GM18517 (cell line): ENCODE measurements around the gene SLC2A8.

Source experiments
- ATAC-seq: cut with Tn5 transposase; IDR thresholded peaks from one replicate; pipeline ENCODE4 v1.9.1; 2021; ENCODE audit warnings: mild to moderate bottlenecking, moderate library complexity; ENCODE audit not compliant: unreplicated experiment

Gene SLC2A8

DNA sequence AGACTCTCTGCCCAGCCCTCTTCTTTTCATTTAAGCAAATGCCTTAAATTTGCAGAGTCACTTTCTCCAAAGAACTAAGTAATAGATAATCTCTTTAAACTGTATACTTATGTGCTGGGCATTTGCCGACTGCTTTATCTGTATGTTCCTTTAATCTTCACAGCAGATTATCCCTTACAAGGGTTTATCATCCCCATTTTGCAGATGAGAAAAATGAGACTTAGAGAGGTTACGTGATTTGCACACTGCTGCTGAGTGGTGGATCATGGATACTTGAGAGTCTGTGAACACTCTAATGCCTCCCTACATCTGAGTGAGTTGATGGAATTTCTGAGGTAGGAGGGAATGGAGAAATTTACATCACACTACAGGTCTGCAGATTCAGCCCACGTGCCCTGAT, 31.4 kb downstream of the SLC2A8 start:
- no peak for ATAC-seq

- ATAC-seq, result no peak
Measured at GRCh38 chr9:127430415-127430814, 33.4 kb downstream of the SLC2A8 start.

GRCh38 chr9:127437497-127438264, 40.7 kb downstream of the SLC2A8 start:
- ATAC-seq, result no peak

DNA sequence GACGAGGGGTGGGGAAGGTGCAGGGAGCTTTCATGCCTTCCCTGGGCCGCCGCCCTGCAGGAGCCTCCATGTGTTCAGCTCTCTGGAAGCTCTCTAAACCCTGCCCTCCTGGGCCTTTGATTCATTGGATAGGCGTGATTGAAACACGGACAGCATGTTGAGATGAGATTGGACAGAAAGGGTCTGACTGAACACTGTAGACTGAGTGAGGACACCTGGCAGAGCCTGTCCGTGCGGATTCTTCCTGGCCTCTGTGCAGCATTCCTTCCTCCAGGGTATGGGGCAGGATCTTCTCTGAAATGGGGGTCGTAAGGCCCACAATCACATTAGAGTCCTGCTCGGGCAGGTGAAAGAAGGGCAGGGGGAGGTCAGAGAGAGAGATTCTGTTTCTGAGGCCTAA, 41.4 kb downstream of the SLC2A8 start:
- ATAC-seq, result no peak

GRCh38 chr9:127444283-127444920, 47.4 kb downstream of the SLC2A8 start:
- no peak for ATAC-seq

DNA sequence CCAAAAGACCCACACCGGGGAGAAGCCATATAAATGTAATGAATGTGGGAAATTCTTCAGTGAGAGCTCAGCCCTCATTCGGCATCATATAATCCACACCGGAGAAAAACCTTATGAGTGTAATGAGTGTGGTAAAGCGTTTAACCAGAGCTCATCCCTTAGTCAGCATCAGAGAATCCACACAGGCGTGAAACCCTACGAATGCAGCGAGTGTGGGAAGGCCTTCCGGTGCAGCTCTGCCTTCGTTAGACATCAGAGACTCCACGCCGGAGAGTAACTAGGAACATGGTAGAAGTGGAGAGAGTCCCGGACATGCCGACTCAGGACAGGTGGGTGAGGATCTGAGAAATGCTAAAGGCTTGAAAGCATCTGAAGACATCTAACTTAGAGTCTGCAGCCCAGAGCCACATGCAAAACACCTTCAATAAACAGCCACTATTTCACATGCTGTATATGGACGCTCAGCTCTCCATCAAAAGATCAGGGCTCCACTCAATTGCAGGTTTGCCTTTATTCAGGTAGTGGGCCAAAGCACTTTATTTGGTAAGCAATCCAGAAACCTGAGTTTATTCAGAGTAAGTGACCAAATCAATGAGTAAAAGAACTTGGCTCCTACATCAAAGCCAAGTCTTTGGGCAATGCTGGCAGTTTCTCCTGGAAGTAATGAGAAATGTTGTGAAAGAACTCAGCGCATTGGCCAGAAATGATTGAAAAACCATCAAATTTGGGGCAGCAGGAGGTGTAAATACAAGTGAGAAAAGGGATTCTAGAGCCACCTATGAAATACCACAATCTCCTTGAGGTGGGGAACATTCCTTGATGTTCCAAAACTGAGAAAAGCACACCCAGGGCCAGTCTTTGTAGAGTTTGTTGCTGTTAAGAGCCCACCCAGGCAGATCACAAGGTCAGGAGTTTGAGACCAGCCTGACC, 48.2 kb downstream of the SLC2A8 start:
- ATAC-seq, result no peak

GRCh38 chr9:127445851-127446712, 49.1 kb downstream of the SLC2A8 start:
- no peak for ATAC-seq

DNA sequence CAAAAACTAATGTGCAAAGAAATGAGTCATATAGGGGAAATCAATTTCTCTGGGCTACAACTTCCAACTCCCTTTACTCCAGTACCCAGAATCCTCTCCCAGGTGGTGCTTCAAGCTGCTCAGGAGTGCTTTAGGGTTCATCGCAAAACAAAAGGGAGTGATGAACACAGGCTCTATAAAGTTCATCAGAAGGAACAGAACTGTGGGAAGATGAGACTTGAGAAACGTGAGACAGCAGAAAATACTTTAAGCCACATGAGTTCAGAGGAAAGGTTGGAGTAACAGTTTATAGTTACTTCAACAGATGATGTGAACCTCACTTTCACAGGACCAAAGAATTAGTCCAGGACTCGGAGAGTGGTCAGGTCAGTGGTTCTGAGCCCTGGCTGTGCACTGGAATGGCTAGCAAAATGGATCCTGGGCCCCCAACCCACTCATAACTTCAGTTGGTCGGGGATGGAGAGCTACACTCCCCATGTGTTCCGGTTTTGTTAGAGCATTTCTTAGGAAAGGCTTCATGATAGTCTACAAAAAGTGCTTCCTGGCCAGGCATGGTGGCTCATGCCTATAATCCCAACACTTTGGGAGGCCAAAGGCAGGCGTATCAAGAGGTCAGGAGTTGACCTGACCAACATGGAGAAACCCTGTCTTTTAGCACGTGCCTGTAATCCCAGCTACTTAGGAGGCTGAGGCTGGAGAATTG, 49.9 kb downstream of the SLC2A8 start:
- ATAC-seq, result no peak

- ATAC-seq, result no peak
Measured at GRCh38 chr9:127447416-127448111, 50.6 kb downstream of the SLC2A8 start.

GRCh38 chr9:127448112-127448805, 51.3 kb downstream of the SLC2A8 start:
- no peak for ATAC-seq

DNA sequence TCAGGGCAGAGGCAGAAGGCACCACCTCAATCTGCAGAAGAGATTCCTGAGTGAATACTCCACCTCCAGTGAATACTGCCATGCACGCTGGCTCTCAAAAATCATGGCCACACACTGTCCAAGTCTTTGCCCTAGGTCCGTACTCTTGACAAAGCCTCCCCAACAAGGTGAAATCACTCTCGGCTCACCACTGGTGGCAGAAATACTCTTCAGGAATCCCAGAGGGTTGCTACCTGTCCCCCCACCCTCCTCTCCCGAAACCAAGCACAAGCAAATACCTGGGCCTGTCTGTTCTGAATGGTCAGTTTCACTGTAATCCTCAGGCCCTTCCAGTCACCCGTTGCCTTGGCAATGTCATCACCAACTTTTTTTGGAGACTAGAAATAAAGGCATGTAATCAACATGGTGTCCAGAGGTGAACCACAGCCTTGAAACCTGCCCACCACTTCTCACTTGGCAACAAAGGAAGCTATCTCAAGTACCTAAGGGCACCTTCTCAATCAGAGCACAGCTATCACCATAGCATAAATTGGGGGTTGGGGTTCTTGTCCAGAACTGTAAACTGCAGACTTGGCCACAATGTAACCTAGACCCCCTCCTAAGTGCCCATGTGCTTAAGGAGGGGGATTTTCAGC, 52.5 kb downstream of the SLC2A8 start:
- no peak for ATAC-seq

GRCh38 chr9:127450243-127450760, 53.3 kb downstream of the SLC2A8 start:
- no peak for ATAC-seq

DNA sequence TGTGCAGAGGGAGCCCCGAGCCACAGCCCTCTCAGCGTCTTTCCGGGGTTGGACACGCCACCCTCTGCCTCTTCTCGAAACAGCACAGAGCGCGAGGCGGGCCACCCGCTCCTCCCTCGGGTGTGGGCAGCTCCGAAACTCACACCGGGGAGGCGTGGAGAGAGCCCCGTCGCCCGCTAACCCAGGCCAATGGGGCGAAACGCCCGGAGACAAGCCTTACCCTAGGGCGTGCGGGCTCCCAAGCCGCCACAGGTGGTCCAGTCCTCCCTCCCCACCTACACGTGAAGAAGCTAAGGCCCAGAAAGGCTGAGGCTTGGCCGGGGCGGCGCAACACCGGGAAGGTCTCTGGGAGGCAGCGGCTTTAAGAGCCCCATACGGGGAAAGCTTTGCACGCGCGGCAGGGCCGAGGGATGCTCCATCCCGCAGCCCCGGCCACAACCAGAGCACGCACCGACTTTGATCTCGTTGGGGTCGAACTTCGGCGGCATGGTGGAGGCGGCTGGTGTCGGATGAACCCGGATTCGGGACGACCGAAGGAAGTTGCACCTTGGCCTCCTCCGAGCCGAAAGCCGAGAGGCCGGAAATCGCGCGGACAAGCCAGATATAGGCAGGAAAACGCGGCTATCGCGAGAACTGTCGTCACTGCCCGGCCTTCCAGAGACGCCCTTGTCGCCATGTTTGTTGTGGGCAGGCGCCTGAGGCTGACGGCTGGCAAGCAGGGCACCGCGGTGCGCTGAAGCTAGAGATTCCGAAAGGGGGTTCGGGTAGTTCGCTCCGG, 54.0 kb downstream of the SLC2A8 start, which contains the start of the genes LRSAM1 and RPL12:
TSS of gene LRSAM1 (plus strand) at position 681 of the 778 bp plus-strand sequence. CDS start 3,018 bp downstream, outside the sequence.
TSS of gene RPL12 (minus strand) at position 577 of the 778 bp plus-strand sequence. CDS start at position 488, 89 bp downstream.
- peak; percentile 62 for ATAC-seq

GRCh38 chr9:127451608-127451857, 54.6 kb downstream of the SLC2A8 start:
- ATAC-seq, result no peak

- ATAC-seq, result no peak
Measured at GRCh38 chr9:127451858-127452656, 55.1 kb downstream of the SLC2A8 start.

GRCh38 chr9:127452691-127453090, 55.7 kb downstream of the SLC2A8 start:
- ATAC-seq, result no peak
